NCI-H446 treated with DMSO at 0.1 percent for 48 hours (cell line): ENCODE measurements around the gene CHDH.

ENCODE experiments used
- DNase-seq: peaks from one replicate; lab custom pipeline; 2025; lab: John Stamatoyannopoulos, UW

CHDH gene

DNA sequence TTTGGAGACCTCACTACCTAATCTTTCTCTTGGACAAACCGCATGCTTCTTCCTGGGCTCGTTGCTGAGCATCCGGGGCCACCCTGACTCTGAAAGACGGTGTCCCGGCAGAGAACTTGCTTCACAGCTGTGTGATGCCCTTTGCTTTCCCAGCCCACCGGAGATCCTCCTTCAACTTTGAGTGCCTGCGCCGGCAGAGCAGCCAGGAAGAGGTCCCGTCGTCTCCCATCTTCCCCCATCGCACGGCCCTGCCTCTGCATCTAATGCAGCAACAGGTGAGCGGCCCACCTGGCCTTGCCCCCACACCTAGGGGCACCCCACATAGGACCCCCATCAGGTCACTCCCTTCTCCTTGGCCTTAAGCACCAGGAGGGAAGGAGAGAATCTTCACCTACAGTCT, 37.7 kb downstream of the CHDH start:
- no peak for DNase-seq

DNA sequence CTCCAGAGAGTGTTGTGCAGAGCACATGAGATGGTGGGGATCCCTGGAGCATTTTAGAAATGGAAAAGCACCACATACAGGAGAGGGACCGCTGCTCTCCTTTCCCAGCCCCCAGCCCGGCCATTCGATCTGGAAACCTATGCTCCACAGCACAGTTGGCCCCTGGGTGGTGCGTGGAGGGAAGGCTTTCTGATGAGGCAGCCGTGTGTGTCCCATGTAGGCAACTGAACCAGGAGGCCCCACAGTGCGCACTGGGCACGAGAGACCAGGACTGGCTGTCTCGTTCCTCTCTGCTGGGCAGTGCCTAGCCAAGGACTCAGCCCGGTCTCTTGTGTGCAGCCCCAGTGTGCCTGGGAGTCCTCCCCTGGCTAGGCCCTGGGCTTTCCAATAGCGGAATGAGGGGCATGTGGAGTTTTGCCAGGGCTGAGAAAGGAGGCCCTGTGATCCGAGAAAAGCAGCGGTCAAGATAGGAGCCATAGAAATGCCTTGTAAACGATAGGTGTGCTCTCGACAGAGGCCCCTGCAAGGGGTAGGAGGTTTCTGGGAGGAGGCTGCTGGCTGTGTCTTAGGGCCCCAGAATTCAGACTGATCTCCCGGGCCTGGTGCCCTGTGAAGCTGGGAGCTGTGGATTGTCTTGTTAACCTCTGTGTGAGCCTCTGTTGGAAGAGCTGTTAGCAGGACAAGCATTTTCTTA, 39.0 kb downstream of the CHDH start:
- no peak for DNase-seq

DNA sequence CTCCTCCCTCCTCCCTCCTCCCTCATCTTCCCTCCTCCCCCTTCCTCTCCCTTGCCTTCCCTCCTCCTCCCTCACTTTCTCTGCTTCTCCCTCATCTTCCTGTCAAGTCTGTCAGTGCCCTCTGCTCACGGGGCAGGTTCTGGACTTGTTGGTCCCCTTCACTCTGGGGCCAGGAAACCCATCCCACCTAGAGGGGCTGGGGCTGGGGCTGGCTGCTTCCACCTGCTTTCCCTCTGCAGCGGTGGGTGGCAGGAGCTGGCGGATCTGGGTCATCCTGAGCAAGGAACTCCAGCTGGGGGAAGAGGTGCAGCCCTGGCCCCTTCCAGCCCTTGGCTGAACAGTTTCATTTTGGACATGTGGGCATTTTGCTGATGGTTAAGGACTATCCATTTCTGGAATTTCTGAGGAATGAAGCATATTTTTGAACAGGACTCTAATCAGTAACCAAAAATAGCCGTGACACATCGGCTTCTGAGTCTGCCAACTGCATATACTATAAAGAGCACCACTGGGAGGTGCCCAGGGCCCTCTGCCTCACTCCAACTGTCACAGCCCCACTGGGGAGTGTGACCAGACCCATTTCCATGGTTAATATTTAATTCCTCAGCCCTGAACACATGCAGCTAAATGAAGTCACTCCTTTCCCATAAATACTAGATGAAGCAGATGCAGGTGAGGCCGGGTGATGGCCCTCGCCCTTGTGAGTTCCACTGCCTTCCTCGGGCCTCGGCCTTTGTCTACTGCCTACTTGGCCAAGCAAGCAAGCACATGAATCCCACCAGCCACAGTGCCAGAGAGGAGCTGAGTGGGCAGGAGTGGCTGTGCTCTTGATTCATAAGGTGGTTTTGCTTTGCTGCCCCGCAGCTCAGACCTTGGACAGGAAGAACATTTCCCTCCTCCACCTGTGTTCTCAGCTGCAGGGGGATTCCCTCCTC, 39.8 kb downstream of the CHDH start:
- no peak for DNase-seq

DNA sequence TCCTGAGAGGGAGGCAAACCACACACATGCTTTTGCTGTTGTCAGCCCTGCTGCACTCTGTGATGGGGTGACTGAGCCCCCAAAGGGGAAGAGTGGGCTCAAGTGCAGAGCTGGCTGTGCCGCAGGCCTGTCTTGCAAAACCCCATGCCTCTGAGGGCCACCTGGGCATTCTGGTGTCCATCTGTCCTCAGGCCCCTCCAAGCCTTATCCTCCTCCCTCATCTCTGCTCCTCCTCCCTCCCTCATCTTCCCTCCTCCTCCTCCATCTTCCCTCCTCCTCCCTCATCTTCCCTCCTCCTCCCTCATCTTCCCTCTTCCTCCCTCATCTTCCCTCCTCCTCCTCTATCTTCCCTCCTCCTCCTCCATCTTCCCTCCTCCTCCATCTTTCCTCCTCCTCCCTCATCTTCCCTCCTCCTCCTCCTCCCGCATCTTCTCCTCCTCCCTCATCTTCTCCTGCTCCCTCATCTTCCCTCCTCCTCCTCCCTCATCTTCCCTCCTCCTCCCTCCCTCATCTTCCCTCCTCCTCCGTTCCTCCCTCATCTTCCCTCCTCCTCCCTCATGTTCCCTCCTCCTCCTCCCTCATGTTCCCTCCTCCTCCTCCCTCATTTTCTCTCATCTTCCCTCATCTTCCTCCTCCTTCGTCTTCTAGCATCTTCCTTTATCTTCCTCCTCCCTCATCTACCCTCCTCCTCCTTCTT, 40.6 kb downstream of the CHDH start:
- DNase-seq = no peak

DNA sequence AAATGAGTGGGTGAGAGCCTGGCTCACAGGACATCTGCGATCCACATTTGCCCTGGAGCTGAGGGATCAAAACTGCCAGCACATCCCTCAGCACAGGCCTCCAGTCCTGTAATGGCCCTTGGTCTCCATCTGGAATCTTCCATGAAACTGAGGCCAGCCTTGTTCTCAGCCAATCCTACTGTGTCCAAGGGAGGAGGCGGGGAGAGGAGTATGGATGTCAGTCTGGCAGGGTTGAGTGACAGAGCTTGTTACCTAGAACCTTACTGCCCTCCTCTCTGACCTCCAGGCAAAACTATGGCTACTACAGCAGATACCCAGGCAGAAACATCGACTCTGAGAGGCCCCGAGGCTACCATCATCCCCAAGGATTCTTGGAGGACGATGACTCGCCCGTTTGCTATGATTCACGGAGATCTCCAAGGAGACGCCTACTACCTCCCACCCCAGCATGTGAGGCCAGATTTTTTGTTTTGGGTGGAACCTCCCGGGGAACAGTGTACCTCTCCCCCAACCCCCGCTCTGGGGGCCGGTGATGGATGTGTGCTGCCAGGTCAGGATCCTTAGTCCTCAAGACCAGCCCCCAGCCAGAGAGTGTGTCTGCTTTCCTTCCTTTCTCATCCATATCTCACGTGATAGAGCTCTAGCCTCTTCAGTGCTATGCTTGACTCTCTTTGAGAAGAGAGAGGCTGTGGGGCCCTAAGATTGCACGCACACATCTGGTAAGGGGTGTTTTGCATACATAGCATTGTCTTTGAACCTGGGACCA, 41.3 kb downstream of the CHDH start:
- DNase-seq = no peak

DNA sequence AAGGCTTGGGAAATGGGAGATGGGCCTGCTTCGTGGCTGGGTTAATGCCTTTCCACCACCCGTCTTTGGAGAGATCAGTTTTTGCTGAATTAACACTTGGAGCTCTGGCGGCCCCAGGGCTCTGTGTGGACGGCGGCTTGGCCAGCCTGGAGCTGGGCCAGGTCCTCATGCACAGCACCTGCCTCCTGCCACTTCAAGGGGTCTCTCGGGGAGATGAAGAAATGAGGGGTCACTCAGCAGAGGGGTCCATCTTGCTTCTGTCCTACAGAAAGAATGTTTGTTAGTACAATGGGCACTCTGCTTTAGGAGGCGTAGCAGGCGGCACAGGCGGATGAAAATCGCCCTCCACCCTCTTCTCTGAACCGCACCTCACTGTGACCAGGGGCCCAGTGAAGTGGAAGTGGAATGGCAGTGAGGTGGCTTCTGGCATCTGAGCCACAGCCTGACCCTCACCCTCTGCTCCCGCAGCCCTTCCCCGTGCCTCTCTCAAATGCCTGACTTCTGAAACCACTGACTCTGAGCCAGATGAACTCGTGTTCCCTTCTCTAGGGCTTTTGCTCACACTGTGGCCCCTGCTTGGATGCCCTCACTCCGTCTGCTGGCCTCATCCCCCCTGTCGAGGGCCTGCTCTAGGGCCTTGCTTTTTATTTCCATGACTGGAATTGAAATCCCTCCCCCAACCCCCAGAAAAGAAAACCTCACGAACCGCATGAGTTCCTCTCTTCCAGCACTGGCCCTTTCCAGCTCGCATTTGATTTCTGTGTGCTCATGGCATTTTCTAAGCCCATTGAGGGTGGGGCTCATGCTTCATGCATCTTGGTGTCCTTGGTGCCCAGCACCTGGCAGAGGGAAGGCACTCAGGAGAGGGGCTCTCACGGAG, 42.2 kb downstream of the CHDH start:
- no peak for DNase-seq

DNA sequence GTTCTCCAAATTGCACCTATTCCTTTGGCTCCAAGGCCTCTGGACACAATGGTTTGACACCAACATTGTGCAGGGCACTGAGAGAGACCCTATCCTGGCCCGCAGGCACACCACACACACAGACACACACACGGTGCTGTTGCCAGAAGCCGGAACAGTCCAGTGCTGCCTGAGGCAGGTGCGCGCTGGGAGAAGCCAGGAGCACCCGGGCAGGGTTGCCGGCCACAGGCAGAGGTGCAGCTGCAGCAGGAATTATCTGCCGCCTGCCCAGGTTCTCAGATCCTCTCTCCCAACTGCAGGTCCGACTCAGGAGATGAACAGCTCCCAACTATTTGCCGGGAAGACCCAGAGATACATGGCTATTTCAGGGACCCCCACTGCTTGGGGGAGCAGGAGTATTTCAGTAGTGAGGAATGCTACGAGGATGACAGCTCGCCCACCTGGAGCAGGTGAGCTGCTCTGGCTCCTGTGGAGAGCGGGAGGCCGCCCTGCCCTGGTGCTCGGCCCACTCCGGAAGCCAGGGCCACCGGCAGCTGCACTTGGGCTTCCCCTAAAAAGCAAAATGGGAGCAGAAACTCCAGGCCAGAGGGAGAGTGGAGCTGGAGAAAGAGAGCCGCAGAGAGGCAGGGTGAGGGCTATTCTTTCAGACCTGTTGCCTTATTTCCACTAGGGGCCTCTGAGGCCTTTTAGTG, 42.9 kb downstream of the CHDH start:
- no peak for DNase-seq

DNA sequence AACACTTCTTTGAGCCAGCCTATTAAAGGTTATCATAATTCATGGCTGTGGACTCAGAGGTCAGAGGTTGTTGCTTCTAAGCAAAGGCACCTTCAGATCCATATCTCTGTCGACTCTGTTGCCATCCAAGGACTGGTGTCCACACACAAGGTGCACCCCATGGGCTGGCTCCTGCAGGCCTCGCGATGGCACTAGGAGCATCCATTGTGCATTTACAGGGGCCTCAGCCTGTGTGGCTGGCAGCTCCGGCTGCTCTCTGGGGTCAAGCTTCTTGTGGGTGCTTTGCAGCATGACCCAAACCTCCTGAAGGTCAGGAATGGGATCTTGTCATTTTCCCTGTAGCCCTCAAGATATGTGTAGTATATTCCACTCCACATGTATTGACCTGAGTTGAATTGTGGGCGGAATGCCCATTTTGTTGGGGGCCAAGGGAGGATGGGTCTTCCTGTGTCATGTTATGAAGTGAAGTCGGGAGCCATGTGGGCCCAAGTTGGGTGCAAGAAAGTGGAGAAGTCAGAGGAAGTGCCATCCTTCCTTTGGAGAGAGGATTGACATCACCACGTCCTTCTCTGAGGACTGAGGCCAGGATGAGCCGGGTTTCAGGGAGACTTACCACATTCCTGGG, 43.9 kb downstream of the CHDH start:
- DNase-seq = no peak

DNA sequence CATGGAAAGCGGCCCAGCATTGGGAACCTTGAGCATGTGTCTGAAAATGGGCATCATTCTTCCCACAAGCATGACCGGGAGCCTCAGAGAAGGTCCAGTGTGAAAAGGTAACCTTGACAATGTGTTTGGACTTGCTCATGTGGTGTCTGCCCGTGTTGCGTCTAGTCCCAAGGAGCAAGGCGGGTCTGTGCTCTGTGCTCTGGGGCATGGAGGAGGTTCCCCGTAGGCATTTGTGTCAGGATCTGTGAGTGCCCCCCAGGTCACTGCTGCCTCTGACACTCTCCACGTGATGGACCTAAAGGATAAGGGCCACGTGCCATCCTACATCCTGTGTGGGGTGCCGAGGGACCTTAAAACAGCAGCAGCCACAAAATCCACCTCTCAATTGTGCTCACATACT, 44.9 kb downstream of the CHDH start:
- DNase-seq = no peak

DNA sequence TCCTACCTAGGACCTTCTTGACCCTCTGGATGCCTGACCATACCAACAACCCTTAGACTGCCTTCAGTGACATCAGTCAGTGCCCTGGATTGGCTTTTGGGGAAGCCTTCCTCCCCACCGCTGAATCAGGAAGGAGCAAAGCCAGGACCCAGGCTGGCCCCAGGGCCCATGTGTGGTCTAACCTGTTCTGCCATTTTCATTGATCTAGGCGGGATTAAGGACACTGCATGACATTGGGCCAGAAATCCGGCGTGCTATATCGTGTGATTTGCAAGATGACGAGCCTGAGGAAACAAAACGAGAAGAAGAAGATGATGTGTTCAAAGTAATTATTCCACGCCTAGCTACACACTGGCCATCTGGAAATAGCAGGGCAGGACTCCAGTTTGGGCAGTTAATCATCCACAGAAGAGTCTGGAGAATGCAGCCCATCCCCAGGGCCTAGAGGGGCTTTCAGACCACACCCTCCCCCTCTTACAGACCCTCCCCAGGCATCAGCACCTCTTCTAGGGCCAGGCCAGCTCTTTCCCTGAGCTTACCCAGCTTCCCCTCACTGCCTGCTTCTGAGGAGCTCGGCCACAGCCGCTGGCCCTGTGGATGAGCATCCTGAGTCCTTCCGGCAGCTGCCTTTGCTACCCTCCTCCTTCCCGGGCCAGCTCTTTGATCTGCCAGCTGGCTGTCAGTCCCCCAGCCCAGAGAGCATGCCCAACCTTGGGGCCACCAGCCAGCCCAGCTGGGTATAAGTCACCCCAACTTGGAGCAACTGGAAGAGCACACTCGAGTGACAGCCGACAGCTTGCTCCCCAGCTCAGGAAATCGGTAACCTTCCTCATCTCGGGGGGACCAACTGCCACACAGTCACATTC, 45.9 kb downstream of the CHDH start:
- no peak for DNase-seq

DNA sequence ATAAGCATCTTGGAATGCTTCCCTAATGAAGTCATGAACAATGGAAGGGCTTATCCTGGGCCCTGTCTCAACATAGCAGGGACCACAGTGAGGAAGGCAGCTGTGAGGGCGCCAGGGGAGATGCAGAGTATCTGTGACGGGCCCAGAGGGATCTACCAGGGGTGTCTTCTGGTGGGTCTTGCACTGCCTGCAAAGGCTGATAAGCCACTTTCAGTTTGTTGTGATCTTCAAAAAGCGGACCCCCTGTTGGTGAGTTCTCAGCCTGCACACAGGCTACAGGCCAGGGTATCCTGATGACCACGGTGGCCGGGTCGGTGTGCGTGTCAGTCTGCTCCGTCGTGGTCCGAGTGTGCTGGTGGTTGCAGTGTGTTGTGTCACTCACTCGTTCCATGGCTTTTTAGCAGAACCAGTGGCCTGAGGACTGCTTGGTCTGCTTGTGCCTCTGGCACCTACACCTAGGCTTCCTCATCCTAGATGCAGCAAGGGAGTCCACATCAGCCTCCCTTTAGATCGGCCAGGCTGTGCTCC, 46.8 kb downstream of the CHDH start:
- DNase-seq = no peak

DNA sequence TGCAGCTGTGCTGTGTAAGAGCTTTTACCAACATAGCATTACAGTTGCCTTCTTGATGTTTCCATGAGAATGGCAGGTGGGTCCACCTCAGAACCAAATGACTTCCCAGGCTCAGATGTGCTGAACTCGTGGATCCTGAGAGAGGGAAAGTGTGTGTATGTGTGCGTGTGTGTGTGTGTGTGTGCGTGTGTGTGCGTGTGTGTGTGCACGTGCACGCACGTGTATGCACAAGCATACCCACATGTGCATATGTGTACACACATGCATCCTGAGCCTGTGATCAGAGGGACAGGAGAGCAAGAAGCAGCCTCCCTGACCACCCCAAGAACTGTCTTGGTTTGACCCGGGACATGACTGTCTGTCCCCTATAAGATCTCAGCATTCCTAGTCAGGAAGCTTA, 48.1 kb downstream of the CHDH start:
- DNase-seq = no peak

DNA sequence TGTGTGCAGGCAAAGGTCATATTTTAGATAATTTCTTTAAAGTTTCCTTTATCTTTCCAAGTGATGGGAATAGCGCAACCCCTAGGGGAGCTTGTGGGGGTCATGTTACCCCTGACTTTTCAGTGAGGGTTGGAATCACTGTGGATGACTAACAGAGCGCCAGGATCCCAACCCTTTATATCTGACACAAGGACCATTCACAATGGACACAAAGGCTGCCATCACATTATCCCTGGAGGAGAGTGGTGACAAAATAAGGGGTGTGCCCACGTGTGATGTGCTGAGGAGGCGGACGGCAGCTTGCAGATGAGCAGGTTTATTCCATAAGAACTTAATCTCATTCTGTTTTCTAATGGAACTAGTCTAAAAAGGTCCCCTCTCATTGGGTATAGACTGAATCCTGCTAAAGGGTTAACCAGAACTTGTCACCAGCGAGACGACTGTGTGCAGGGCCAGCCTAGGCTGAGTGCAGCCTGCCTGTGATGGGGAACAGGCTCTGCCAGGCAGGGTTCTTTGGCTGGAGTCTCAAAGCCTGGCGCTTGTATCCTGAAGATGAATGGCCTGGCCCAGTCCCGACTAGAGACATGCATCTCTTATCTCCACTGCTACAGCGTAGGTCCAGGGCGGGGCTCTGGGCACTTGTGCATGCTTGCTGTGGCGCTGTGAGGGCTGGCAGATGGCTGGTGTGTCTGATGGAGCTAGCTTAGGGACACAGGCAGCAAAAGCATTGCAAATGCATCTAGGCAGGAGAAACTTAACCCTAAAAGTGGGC, 50.2 kb downstream of the CHDH start:
- DNase-seq = no peak

DNA sequence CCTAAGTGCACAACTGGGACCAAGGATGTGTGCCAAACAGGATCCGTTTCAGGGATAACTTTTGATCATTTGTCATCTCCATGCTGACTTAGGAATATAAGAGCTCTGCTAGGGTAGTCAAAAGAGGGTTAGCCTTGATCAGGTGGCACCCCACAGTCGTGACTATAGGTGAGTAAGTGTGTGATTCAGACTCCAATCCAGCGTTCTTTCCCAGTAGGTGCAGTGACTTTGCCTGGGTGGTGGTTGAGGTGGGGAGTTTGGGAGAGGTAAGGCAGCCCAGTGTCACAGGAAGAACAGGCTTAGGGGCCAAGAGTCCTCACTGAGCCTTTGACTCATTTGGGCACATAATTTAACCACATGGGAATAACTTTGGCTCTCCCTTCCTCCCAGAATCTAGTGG, 51.0 kb downstream of the CHDH start:
- no peak for DNase-seq

DNA sequence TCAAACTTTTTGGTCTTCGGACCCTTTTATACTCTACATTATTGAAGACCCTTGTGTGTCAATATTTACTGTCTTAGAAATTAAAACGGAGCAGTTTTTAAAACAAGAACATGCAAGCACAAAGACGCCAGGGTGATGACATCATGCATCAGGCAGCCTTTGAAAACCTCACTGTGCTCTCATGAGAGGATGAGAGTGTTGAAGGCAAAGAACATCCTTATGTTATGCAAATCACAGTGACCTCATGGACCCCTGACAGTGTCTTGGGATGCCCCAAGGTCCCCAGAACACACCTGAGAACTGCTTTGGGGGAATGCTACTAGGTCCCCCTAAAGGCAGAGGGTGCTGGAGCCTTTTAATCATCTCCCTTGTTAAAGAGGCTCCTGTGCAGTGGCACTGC, 51.6 kb downstream of the CHDH start:
- DNase-seq = no peak

DNA sequence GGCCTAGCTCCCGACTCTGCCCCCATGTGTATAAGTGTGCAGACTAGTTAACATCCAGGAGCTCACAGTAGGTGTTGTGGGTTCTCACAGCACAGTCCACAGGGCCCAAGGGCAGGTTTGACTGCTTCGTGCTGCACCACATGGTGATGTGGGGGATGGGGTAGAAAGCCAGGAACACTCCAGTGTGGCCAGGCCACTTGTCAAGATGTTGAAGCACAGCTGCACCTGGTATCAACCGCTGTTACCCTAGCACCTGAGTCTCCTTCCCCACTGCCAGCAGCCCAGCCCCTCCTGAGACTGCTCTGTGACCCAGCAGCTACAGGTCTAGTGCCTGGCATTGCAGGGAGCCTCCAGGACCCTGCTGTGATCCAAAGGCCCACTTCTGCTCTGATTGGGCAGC, 53.4 kb downstream of the CHDH start:
- no peak for DNase-seq

DNA sequence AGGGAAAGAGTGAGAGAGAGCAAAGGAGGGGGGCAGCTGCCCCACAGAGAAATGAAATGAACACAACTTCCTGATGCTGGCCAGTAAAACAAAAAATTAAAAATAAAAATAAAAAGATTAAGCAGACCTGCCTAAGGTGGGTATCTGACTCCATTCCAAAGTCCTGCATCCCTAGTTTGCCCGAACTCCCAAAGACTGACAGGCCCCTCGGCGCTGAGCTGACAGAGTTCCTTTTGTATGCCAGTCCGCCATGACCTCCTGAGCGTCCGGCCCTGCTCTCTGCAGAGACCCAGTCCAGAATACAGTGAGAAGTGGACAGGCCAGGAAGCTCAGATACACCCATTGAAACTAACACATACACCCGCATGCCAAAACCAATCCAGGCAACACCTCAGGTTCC, 54.9 kb downstream of the CHDH start:
- DNase-seq = no peak

DNA sequence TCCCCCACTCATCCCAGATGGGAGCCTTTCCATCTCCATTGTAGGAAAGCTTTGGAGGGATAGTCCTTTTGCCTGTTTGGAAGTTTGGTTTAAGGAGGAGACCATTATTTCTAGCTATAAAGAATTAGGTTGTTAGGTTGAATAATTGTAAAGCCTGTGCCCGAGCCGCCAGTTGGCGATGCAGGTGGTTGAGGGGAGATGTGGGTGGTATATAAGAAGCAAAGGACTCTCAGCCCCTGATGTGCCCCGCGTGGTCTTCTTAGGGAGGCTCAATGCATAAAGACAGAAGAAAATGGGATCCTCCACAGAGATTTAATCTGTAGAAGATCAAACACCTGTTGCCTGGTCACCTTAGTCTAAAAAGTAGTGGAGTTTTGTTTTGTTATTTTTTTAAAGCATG, 55.7 kb downstream of the CHDH start:
- DNase-seq = no peak
